ENCODE data around the gene LINGO4.

LINGO4 gene

DNA sequence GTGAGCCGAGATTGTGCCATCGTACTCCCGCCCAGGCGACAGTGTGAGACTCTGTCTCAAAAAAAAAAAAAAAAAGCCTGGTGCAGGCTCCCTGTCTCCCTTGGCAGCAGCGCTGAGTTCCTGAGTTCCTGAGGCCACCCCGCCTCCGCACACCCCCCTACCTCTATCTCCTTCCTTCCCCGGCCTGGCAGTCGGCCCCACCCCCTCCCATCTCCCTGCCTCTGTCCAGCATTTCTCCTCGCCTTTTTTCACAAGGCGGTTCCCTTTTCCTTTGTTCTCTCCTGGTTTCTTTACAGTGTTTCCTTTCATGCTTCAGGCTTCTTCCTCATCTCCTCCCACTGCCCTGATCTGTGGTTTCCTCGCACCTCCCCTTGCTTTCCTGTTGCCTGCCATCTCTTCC, 23.7 kb upstream of the LINGO4 start:
- peak; percentile 44 for ATAC-seq
- TF ChIP-seq ZFP30 (CRISPR knock-in tag; IDR thresholded peaks at IDR 0.05), result no peak
- TF ChIP-seq ISL1 (CRISPR knock-in tag; IDR thresholded peaks at IDR 0.05), result no peak
- TF ChIP-seq GLIS3 (CRISPR knock-in tag; IDR thresholded peaks at IDR 0.05), result no peak
- TF ChIP-seq, protein P1, sequence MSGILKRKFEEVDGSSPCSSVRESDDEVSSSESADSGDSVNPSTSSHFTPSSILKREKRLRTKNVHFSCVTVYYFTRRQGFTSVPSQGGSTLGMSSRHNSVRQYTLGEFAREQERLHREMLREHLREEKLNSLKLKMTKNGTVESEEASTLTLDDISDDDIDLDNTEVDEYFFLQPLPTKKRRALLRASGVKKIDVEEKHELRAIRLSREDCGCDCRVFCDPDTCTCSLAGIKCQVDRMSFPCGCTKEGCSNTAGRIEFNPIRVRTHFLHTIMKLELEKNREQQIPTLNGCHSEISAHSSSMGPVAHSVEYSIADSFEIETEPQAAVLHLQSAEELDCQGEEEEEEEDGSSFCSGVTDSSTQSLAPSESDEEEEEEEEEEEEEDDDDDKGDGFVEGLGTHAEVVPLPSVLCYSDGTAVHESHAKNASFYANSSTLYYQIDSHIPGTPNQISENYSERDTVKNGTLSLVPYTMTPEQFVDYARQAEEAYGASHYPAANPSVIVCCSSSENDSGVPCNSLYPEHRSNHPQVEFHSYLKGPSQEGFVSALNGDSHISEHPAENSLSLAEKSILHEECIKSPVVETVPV (CRISPR knock-in tag; IDR thresholded peaks at IDR 0.05), result no peak
- TF ChIP-seq, protein P2, sequence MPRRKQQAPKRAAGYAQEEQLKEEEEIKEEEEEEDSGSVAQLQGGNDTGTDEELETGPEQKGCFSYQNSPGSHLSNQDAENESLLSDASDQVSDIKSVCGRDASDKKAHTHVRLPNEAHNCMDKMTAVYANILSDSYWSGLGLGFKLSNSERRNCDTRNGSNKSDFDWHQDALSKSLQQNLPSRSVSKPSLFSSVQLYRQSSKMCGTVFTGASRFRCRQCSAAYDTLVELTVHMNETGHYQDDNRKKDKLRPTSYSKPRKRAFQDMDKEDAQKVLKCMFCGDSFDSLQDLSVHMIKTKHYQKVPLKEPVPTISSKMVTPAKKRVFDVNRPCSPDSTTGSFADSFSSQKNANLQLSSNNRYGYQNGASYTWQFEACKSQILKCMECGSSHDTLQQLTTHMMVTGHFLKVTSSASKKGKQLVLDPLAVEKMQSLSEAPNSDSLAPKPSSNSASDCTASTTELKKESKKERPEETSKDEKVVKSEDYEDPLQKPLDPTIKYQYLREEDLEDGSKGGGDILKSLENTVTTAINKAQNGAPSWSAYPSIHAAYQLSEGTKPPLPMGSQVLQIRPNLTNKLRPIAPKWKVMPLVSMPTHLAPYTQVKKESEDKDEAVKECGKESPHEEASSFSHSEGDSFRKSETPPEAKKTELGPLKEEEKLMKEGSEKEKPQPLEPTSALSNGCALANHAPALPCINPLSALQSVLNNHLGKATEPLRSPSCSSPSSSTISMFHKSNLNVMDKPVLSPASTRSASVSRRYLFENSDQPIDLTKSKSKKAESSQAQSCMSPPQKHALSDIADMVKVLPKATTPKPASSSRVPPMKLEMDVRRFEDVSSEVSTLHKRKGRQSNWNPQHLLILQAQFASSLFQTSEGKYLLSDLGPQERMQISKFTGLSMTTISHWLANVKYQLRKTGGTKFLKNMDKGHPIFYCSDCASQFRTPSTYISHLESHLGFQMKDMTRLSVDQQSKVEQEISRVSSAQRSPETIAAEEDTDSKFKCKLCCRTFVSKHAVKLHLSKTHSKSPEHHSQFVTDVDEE (CRISPR knock-in tag; IDR thresholded peaks at IDR 0.05), result no peak
- no peak for TF ChIP-seq TOX (CRISPR knock-in tag; IDR thresholded peaks at IDR 0.05; ENCODE audit: borderline replicate concordance)
- no peak for TF ChIP-seq ZFP3 (CRISPR knock-in tag; IDR thresholded peaks at IDR 0.05)
- no peak for TF ChIP-seq PPARA (CRISPR knock-in tag; IDR thresholded peaks at IDR 0.05; ENCODE audit: borderline replicate concordance)
- no peak for TF ChIP-seq OSR1 (CRISPR knock-in tag; IDR thresholded peaks at IDR 0.05)
- no peak for TF ChIP-seq ZNF565 (CRISPR knock-in tag; conservative IDR thresholded peaks at IDR 0.05; ENCODE audit: low read depth)
- no peak for TF ChIP-seq ZNF8 (CRISPR knock-in tag; IDR thresholded peaks at IDR 0.05)
- no peak for TF ChIP-seq TCF4 (CRISPR knock-in tag; IDR thresholded peaks at IDR 0.05; ENCODE audit: borderline replicate concordance)
- no peak for TF ChIP-seq RARB (CRISPR knock-in tag; IDR thresholded peaks at IDR 0.05)
- TF ChIP-seq, protein P3, sequence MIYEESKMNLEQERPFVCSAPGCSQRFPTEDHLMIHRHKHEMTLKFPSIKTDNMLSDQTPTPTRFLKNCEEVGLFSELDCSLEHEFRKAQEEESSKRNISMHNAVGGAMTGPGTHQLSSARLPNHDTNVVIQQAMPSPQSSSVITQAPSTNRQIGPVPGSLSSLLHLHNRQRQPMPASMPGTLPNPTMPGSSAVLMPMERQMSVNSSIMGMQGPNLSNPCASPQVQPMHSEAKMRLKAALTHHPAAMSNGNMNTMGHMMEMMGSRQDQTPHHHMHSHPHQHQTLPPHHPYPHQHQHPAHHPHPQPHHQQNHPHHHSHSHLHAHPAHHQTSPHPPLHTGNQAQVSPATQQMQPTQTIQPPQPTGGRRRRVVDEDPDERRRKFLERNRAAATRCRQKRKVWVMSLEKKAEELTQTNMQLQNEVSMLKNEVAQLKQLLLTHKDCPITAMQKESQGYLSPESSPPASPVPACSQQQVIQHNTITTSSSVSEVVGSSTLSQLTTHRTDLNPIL (CRISPR knock-in tag; IDR thresholded peaks at IDR 0.05; ENCODE audit: low read depth), result no peak

DNA sequence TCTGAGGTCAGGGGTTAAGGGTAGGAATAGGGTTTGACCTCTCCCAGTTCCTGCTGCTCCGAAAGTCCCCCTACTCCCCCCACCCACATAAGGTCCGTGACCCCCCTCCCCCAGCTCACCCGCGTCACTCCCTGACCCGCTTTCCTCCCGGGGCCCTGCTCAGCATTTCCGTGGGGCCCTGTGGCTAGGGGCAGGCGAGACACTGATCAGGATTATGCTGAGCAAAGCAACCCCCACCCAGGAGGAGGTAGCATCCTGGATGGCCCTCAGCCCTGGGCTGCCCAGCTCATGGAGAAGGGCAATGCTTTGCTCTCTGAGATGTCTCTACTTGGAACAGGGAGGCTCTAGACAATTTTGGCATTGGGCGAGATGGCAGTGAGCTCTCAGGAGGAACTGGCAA, 22.6 kb upstream of the LINGO4 start:
- no peak for TF ChIP-seq OSR1 (CRISPR knock-in tag; IDR thresholded peaks at IDR 0.05)
- TF ChIP-seq, protein P4, sequence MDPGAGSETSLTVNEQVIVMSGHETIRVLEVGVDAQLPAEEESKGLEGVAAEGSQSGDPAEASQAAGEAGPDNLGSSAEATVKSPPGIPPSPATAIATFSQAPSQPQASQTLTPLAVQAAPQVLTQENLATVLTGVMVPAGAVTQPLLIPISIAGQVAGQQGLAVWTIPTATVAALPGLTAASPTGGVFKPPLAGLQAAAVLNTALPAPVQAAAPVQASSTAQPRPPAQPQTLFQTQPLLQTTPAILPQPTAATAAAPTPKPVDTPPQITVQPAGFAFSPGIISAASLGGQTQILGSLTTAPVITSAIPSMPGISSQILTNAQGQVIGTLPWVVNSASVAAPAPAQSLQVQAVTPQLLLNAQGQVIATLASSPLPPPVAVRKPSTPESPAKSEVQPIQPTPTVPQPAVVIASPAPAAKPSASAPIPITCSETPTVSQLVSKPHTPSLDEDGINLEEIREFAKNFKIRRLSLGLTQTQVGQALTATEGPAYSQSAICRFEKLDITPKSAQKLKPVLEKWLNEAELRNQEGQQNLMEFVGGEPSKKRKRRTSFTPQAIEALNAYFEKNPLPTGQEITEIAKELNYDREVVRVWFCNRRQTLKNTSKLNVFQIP (CRISPR knock-in tag; IDR thresholded peaks at IDR 0.05; ENCODE audit: borderline replicate concordance, low read depth), result no peak
- TF ChIP-seq, protein P2 (CRISPR knock-in tag; IDR thresholded peaks at IDR 0.05), result no peak
- no peak for TF ChIP-seq ARNTL (CRISPR knock-in tag; IDR thresholded peaks at IDR 0.05; ENCODE audit: borderline replicate concordance, low read depth)
- TF ChIP-seq ISL1 (CRISPR knock-in tag; IDR thresholded peaks at IDR 0.05), result no peak
- no peak for TF ChIP-seq RARB (CRISPR knock-in tag; IDR thresholded peaks at IDR 0.05)
- TF ChIP-seq, protein P1 (CRISPR knock-in tag; IDR thresholded peaks at IDR 0.05), result no peak
- no peak for TF ChIP-seq ESRRG (CRISPR knock-in tag; IDR thresholded peaks at IDR 0.05)
- no peak for TF ChIP-seq CSDC2 (CRISPR knock-in tag; IDR thresholded peaks at IDR 0.05)
- no peak for TF ChIP-seq ZC3H10 (CRISPR knock-in tag; IDR thresholded peaks at IDR 0.05)
- TF ChIP-seq TCF4 (CRISPR knock-in tag; IDR thresholded peaks at IDR 0.05; ENCODE audit: borderline replicate concordance), result no peak
- no peak for TF ChIP-seq ZNF8 (CRISPR knock-in tag; IDR thresholded peaks at IDR 0.05)
- TF ChIP-seq TOX (CRISPR knock-in tag; IDR thresholded peaks at IDR 0.05; ENCODE audit: borderline replicate concordance), result no peak
- TF ChIP-seq, protein P3 (CRISPR knock-in tag; IDR thresholded peaks at IDR 0.05; ENCODE audit: low read depth), result no peak
- TF ChIP-seq ZFP3 (CRISPR knock-in tag; IDR thresholded peaks at IDR 0.05), result no peak
- TF ChIP-seq ZFP30 (CRISPR knock-in tag; IDR thresholded peaks at IDR 0.05), result no peak
- TF ChIP-seq PPARA (CRISPR knock-in tag; IDR thresholded peaks at IDR 0.05; ENCODE audit: borderline replicate concordance), result no peak
- TF ChIP-seq ZNF70 (CRISPR knock-in tag; IDR thresholded peaks at IDR 0.05), result no peak
- no peak for TF ChIP-seq GLIS3 (CRISPR knock-in tag; IDR thresholded peaks at IDR 0.05)
- no peak for ATAC-seq
